Vagina (tissue), 2 donors: ENCODE measurements around the gene ADAMTS18.

Experiments
- CTCF ChIP-seq, 3 experiments: fragments of 450-650 bp in 2 of 3; fragments of 200-600 bp in 1 of 3; sonication (generic) in 1 of 3; IDR thresholded peaks; one replicate each; pipeline ENCODE4 v1.5.1; 2017 to 2019; ENCODE audit warnings: antibody characterized with exemption in 3 of 3, mild to moderate bottlenecking in 2 of 3, moderate library complexity in 2 of 3
- POLR2A ChIP-seq, 2 donors: fragments of 450-650 bp; IDR thresholded peaks; one replicate each; pipeline ENCODE4 v1.6.1; 2017; ENCODE audit warnings: antibody characterized with exemption in 2 of 2, mild to moderate bottlenecking in 2 of 2, moderate library complexity in 2 of 2
- POLR2AphosphoS5 ChIP-seq, 2 donors: sonication (generic); formaldehyde crosslinking; IDR thresholded peaks; one replicate each; pipeline ENCODE4 v1.9.0; 2017; ENCODE audit warnings: antibody characterized with exemption in 2 of 2, mild to moderate bottlenecking in 2 of 2, low read depth in 1 of 2; ENCODE audit not compliant: insufficient read depth in 1 of 2

GRCh38 chr16:77376358-77376757, 58.5 kb downstream of the ADAMTS18 start:
- TF ChIP-seq CTCF (IDR thresholded peaks at IDR 0.05) (no peak), POLR2A (IDR thresholded peaks at IDR 0.05) (no peak), POLR2AphosphoS5 (IDR thresholded peaks at IDR 0.05; ENCODE audit: insufficient read depth in 1 of 2, low read depth in 1 of 2) (no peak)
